ENCODE measurements around the gene PACSIN2.

DNA sequence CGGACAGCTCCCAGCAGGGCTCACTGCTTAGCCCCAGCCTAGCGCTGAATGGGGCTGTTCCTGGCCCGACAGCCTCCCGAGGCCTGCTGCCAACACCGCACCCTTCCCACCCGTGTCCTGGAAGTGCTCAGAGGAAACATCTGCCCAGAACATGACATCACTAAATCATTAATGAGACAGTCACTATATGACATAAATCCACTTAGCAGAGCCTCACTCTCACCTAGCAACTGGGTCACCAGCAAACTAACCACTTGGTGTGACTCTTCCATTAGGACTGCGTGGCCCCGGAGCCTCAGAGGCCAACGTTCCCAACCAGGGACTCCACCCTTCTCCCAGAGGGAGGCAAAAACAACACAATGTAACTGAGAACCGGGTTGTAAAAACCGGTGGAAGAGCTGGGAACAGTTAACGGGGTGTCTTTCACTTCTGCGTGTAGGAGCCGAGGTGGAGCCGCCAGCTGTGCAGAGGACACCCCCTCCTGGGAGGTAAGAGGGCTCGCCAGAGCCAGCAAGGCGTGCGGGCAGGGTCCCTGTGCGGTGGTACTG lies 21.4 kb upstream of the PACSIN2 start:
- TF ChIP-seq, protein P1, sequence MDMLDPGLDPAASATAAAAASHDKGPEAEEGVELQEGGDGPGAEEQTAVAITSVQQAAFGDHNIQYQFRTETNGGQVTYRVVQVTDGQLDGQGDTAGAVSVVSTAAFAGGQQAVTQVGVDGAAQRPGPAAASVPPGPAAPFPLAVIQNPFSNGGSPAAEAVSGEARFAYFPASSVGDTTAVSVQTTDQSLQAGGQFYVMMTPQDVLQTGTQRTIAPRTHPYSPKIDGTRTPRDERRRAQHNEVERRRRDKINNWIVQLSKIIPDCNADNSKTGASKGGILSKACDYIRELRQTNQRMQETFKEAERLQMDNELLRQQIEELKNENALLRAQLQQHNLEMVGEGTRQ (CRISPR knock-in tag; IDR thresholded peaks at IDR 0.05) = no peak
- TF ChIP-seq, protein P2, sequence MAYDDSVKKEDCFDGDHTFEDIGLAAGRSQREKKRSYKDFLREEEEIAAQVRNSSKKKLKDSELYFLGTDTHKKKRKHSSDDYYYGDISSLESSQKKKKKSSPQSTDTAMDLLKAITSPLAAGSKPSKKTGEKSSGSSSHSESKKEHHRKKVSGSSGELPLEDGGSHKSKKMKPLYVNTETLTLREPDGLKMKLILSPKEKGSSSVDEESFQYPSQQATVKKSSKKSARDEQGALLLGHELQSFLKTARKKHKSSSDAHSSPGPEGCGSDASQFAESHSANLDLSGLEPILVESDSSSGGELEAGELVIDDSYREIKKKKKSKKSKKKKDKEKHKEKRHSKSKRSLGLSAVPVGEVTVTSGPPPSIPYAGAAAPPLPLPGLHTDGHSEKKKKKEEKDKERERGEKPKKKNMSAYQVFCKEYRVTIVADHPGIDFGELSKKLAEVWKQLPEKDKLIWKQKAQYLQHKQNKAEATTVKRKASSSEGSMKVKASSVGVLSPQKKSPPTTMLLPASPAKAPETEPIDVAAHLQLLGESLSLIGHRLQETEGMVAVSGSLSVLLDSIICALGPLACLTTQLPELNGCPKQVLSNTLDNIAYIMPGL (CRISPR knock-in tag; IDR thresholded peaks at IDR 0.05) = no peak
- TF ChIP-seq, protein P3, sequence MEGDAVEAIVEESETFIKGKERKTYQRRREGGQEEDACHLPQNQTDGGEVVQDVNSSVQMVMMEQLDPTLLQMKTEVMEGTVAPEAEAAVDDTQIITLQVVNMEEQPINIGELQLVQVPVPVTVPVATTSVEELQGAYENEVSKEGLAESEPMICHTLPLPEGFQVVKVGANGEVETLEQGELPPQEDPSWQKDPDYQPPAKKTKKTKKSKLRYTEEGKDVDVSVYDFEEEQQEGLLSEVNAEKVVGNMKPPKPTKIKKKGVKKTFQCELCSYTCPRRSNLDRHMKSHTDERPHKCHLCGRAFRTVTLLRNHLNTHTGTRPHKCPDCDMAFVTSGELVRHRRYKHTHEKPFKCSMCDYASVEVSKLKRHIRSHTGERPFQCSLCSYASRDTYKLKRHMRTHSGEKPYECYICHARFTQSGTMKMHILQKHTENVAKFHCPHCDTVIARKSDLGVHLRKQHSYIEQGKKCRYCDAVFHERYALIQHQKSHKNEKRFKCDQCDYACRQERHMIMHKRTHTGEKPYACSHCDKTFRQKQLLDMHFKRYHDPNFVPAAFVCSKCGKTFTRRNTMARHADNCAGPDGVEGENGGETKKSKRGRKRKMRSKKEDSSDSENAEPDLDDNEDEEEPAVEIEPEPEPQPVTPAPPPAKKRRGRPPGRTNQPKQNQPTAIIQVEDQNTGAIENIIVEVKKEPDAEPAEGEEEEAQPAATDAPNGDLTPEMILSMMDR (IDR thresholded peaks at IDR 0.05) = no peak
- TF ChIP-seq TEAD4 (CRISPR knock-in tag; IDR thresholded peaks at IDR 0.05) (no peak), TEAD1 (CRISPR knock-in tag; IDR thresholded peaks at IDR 0.05) (no peak), FOXP1 (CRISPR knock-in tag; IDR thresholded peaks at IDR 0.05; ENCODE audit: borderline replicate concordance) (no peak), RELA (CRISPR knock-in tag; IDR thresholded peaks at IDR 0.05; ENCODE audit: borderline replicate concordance) (no peak), NR2C2 (CRISPR knock-in tag; IDR thresholded peaks at IDR 0.05) (no peak), ETV6 (CRISPR knock-in tag; IDR thresholded peaks at IDR 0.05) (no peak), FOXJ3 (CRISPR knock-in tag; IDR thresholded peaks at IDR 0.05; ENCODE audit: borderline replicate concordance) (no peak)
